Measurements from ENCODE around the gene XYLB.
A peak's percentile ranks its signal among the peaks of the same experiment; 100 is the strongest.

XYLB gene

DNA sequence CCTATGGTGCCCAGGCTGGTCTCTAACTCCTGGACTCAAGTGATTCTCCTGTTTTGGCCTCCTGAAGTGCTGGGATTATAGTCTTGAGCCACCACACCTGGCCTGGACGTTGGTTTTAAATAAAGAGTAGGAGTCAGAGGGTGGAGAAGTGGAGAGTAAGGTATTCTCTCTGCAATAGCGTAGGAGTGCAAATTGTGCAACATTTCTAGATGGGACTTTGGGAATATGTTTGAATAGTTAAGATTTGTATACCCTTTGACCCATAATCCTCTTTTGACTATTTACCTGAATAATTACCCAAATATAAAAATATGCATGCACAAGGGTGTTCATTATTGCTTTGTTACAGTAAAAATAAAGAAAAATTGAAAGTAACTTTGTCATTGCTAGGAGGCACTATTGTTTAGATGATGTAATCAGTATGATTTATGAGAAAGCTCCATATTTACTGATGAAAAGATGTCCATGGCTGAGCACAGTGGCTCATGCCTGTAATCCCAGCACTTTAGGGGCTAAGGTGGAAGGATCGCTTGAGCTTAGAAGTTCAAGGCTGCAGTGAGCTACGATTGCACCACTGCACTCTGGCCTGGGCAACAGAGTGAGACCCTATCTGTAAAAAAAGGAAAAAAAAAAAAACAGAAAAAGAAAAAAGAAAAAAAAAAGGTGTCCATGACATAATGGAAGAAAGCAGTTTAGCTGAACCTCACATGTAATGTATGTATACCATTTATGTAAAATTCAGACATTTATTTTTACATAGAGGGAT lies 15.1 kb upstream of the XYLB start:
- Histone ChIP-seq H3K4me3 (no peak overlapping the region), H3K36me3 (ENCODE audit: insufficient read depth, low read length) (no peaks in the 10 kb centered on the region), H3K9ac (ENCODE audit: insufficient read length) (no peak overlapping the region), H3K9me3 (ENCODE audit: low read depth, low read length) (no peaks in the 10 kb centered on the region), H3K27ac (no peak overlapping the region)
- DNase-seq (ENCODE audit: low read depth, low spot score) = no peak
- TF ChIP-seq POLR2AphosphoS5 (IDR thresholded peaks at IDR 0.05; ENCODE audit: borderline replicate concordance, low read depth, low read length) (no peak), FOXP2 (optimal IDR thresholded peaks at IDR 0.05; ENCODE audit: control extremely low read depth, extremely low read length, insufficient read depth) (no peak), EZH2 (IDR thresholded peaks at IDR 0.05) (no peak)

DNA sequence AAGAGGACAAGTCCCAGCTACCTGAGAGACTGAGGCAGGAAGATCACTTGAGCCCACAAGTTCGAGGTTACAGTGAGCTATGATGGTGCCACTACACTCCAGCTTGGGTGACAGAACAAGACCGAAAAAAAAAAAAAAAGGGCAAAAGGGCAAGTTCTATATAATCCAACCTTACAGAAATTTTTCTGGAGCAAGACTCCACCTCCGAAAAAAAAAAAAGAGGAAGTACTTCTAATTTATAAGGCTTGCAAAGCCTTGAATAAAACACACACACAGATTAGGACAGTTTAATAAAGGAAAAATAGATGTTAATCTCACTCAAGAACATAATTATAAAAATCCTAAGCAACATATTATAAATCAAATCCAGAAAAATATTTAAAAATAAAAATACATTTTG lies 14.4 kb upstream of the XYLB start:
- no peaks in the 10 kb centered on the region for H3K9me3 ChIP-seq (ENCODE audit: low read depth, low read length)
- TF ChIP-seq POLR2AphosphoS5 (IDR thresholded peaks at IDR 0.05; ENCODE audit: borderline replicate concordance, low read depth, low read length) (no peak), FOXP2 (optimal IDR thresholded peaks at IDR 0.05; ENCODE audit: control extremely low read depth, extremely low read length, insufficient read depth) (no peak), EZH2 (IDR thresholded peaks at IDR 0.05) (no peak)
- no peak for DNase-seq (ENCODE audit: low read depth, low spot score)
- no peaks in the 10 kb centered on the region for H3K36me3 ChIP-seq (ENCODE audit: insufficient read depth, low read length)
- H3K9ac ChIP-seq (ENCODE audit: insufficient read length) = no peak overlapping the region
- H3K4me3 ChIP-seq = no peak overlapping the region
- no peak overlapping the region for H3K27ac ChIP-seq

DNA sequence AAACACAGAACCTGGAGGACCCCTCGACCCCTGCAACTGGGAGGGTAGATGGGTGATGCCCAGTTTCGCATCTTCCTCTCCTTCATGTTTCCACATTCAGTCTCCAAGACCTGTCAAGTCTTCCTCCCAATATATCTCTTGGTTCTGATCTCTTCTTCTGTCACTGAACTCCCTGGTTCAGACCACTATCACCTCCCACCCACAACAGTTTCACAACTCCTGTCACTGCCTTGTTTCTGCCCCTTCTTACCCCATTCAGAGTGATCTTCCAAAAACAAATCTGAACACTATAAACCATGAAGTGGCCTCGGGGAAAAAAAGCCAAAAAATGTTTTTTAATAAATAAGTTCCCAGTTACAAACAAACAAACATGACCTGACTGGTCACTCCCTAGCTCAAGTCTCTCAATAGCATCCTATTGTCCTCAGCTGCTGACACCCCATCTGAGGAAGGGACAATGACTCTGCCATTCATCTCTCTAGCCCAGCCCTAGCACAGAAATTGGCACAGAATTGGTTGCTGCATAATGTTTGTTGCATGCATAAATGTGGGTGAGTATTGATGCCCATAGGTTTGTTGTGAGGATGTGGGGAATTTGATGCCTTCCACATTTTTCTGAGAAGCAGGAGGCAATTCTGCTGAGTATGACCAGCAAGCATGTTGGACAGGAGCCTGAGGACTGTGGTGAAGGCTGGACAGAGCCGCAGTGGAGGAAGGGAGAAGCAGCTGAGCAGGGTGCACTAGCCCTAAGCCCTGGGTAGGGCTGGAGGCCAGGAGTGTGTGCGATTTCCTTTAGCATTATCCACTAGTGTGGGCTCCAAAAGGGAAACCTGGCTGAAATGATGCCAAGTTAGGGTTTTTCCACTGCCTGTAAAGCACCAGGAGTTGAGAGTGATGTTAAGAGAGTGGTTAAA lies 12.2 kb upstream of the XYLB start:
- no peak overlapping the region for H3K4me3 ChIP-seq
- H3K9ac ChIP-seq (ENCODE audit: insufficient read length) = no peak overlapping the region
- no peaks in the 10 kb centered on the region for H3K9me3 ChIP-seq (ENCODE audit: low read depth, low read length)
- no peak for DNase-seq (ENCODE audit: low read depth, low spot score)
- no peak overlapping the region for H3K27ac ChIP-seq
- H3K36me3 ChIP-seq (ENCODE audit: insufficient read depth, low read length) = no peaks in the 10 kb centered on the region
- TF ChIP-seq EZH2 (IDR thresholded peaks at IDR 0.05) (no peak), POLR2AphosphoS5 (IDR thresholded peaks at IDR 0.05; ENCODE audit: borderline replicate concordance, low read depth, low read length) (no peak), FOXP2 (optimal IDR thresholded peaks at IDR 0.05; ENCODE audit: control extremely low read depth, extremely low read length, insufficient read depth) (no peak)

GRCh38 chr3:38335263-38335662 lies 11.3 kb upstream of the XYLB start:
- Histone ChIP-seq H3K27ac (no peak overlapping the region), H3K9ac (ENCODE audit: insufficient read length) (no peak overlapping the region), H3K9me3 (ENCODE audit: low read depth, low read length) (no peaks in the 10 kb centered on the region), H3K4me3 (no peak overlapping the region), H3K36me3 (ENCODE audit: insufficient read depth, low read length) (no peaks in the 10 kb centered on the region)
- no peak for DNase-seq (ENCODE audit: low read depth, low spot score)
- TF ChIP-seq POLR2AphosphoS5 (IDR thresholded peaks at IDR 0.05; ENCODE audit: borderline replicate concordance, low read depth, low read length) (no peak), FOXP2 (optimal IDR thresholded peaks at IDR 0.05; ENCODE audit: control extremely low read depth, extremely low read length, insufficient read depth) (no peak)

DNA sequence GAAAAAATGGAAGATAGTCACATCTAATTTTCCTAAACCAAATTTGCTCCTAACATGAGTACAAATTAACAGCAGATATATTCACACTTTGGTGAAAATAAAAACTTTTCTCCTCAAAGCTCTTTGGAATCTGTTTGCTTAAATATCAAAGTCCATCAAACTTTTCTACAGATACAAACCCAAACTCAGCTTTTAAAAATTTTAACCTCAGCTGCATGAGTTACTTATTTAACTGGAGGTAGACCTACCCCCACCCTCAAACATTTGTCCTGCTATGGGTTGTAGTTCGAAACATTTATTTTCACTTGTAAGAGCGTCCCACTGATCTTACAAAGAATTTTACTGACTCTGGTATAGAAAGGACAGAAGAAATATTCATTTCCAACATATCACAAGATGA lies 8.9 kb upstream of the XYLB start:
- no peaks in the 10 kb centered on the region for H3K36me3 ChIP-seq (ENCODE audit: insufficient read depth, low read length)
- H3K9me3 ChIP-seq (ENCODE audit: low read depth, low read length) = no peaks in the 10 kb centered on the region
- TF ChIP-seq EZH2 (IDR thresholded peaks at IDR 0.05) (no peak), POLR2AphosphoS5 (IDR thresholded peaks at IDR 0.05; ENCODE audit: borderline replicate concordance, low read depth, low read length) (no peak), FOXP2 (optimal IDR thresholded peaks at IDR 0.05; ENCODE audit: control extremely low read depth, extremely low read length, insufficient read depth) (no peak)
- no peak overlapping the region for H3K27ac ChIP-seq
- H3K4me3 ChIP-seq = no peak overlapping the region
- H3K9ac ChIP-seq (ENCODE audit: insufficient read length) = no peak overlapping the region
- no peak for DNase-seq (ENCODE audit: low read depth, low spot score)

GRCh38 chr3:38343797-38344594 lies 2.6 kb upstream of the XYLB start:
- no peaks in the 10 kb centered on the region for H3K9me3 ChIP-seq (ENCODE audit: low read depth, low read length)
- no peak overlapping the region for H3K9ac ChIP-seq (ENCODE audit: insufficient read length)
- H3K27ac ChIP-seq = no peak overlapping the region
- H3K36me3 ChIP-seq (ENCODE audit: insufficient read depth, low read length) = no peaks in the 10 kb centered on the region
- no peak for DNase-seq (ENCODE audit: low read depth, low spot score)
- no peak overlapping the region for H3K4me3 ChIP-seq
- TF ChIP-seq POLR2AphosphoS5 (IDR thresholded peaks at IDR 0.05; ENCODE audit: borderline replicate concordance, low read depth, low read length) (no peak), FOXP2 (optimal IDR thresholded peaks at IDR 0.05; ENCODE audit: control extremely low read depth, extremely low read length, insufficient read depth) (no peak), EZH2 (IDR thresholded peaks at IDR 0.05) (no peak)

- TF ChIP-seq FOXP2 (optimal IDR thresholded peaks at IDR 0.05; ENCODE audit: control extremely low read depth, extremely low read length, insufficient read depth) (no peak), EZH2 (IDR thresholded peaks at IDR 0.05) (no peak), POLR2AphosphoS5 (IDR thresholded peaks at IDR 0.05; ENCODE audit: borderline replicate concordance, low read depth, low read length) (no peak)
- H3K9ac ChIP-seq (ENCODE audit: insufficient read length) = no peak overlapping the region
- no peaks in the 10 kb centered on the region for H3K36me3 ChIP-seq (ENCODE audit: insufficient read depth, low read length)
- no peak overlapping the region for H3K27ac ChIP-seq
- H3K4me3 ChIP-seq = peak overlapping the region; percentile 77
- no peak for DNase-seq (ENCODE audit: low read depth, low spot score)
- no peaks in the 10 kb centered on the region for H3K9me3 ChIP-seq (ENCODE audit: low read depth, low read length)
Measured at GRCh38 chr3:38345879-38346586, 552 bp upstream of the XYLB start.
